Fibroblast of skin of back (primary cell): Measurements from ENCODE around the gene KCTD16.
A peak's percentile ranks its signal among the peaks of the same experiment; 100 is the strongest.

Experiments
- DNase-seq: peaks from one replicate; pipeline ENCODE4 v3.0.0-alpha.2; 2013

KCTD16 gene

GRCh38 chr5:144336191-144336961 is 165.7 kb downstream of the KCTD16 start:
- no peak for DNase-seq

GRCh38 chr5:144352330-144352729 is 181.7 kb downstream of the KCTD16 start:
- no peak for DNase-seq

- no peak for DNase-seq
These were observed 182.2 kb downstream of the KCTD16 start for GRCh38 chr5:144352732-144353317.

GRCh38 chr5:144356489-144356888 is 185.8 kb downstream of the KCTD16 start:
- DNase-seq: no peak

DNA sequence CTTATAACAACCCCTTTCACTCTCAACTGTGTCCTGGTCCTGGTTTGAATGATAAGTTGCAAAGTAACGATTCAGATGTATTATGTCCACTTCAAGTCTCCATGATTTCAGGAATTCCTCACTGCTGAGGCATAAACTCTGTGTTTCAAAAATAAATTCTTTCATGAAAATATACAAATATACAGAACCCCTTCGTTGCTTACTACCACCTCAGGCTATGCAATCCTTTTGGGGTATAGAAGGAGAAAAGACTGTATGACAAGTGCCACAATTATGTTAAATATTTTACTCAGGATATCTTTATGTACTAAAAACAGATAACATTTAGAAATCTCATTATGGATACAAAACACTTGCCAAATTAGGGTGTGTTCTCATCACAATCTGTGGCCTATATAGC is 190.7 kb downstream of the KCTD16 start:
- peak; percentile 9 for DNase-seq

GRCh38 chr5:144365885-144366284 is 195.2 kb downstream of the KCTD16 start:
- DNase-seq: no peak

DNA sequence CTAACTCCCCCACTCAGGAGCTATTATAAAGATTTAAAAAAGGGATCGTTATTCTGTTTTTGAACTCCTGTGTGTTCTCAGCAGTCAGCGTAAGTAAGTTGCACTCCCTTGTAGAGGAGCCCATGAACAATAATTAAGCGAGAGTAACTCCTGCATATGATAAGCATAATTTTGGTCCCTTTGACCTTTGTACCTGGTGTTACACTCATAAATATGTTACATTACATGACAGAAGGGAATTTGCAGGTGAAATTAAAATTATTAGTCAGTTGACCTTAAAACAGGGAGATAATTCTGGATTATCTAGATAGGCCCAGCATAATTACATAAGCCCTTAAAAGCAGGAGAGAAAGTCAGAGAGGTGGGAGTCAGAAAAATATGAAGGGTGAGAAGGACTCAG is 197.3 kb downstream of the KCTD16 start:
- no peak for DNase-seq

- no peak for DNase-seq
These were observed 197.9 kb downstream of the KCTD16 start for GRCh38 chr5:144368556-144368955.

GRCh38 chr5:144369006-144369405 is 198.3 kb downstream of the KCTD16 start:
- no peak for DNase-seq

GRCh38 chr5:144370273-144370672 is 199.6 kb downstream of the KCTD16 start:
- no peak for DNase-seq

- DNase-seq: no peak
These were observed 204.0 kb downstream of the KCTD16 start for GRCh38 chr5:144374637-144375036.

GRCh38 chr5:144377207-144377606 is 206.5 kb downstream of the KCTD16 start:
- DNase-seq: no peak

GRCh38 chr5:144378681-144379080 is 208.0 kb downstream of the KCTD16 start:
- DNase-seq: no peak

- DNase-seq: no peak
These were observed 214.9 kb downstream of the KCTD16 start for GRCh38 chr5:144385597-144385996.

DNA sequence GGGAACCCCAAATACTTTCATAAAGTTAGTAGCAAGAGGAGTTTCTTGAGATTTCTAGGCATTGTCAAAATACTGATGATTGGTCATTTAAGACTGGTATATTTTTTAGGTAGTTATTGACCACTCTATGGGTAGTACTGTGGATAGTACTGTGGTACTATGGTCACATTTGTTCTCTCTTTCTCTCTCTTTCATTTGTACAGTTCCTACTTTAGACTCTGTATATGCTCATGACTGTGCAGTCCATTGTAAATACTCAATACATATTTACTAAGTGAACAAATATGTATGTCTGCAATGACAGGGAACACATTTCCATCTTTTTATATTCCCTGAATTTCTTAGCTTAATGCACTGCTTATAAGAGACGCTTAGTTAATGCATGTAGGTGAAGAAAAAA is 215.6 kb downstream of the KCTD16 start:
- no peak for DNase-seq

DNA sequence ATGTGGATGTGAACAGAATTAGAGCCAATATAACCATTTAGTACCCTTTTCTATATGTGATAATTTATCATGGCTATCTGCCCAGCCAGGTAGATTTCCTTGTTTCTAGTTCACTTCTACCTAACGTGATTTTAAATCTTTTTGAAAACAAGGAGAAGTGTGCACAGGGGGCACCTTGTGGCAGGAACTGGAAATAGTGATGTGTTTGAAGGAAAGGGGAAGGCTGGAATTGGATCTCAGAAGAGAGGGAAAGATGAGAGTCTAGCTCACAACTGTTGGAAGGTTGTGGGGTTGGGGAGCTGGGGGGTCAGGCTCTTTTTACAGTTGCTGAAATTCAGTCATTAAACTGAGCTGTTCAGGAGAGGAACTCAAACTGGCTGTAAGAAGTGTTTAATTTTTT is 219.5 kb downstream of the KCTD16 start:
- DNase-seq: no peak

DNA sequence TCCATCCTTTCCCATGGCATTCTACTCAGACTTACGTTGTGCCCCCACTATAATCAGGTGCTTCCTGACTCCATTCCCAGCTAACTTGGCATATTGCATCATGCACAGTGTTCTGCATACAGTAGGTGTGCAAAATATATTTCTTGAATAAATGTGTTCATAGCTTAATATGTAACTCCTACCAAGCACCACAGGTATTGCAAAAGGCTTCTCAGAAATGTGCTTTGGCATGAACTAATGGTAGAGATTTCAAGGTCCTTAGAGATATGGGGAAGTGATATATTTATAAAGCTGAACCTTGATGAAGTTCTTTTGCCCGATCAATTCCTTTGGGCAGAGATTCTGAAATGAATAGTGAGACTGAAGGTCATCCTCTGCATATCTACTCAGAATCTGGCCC is 220.4 kb downstream of the KCTD16 start:
- no peak for DNase-seq

DNA sequence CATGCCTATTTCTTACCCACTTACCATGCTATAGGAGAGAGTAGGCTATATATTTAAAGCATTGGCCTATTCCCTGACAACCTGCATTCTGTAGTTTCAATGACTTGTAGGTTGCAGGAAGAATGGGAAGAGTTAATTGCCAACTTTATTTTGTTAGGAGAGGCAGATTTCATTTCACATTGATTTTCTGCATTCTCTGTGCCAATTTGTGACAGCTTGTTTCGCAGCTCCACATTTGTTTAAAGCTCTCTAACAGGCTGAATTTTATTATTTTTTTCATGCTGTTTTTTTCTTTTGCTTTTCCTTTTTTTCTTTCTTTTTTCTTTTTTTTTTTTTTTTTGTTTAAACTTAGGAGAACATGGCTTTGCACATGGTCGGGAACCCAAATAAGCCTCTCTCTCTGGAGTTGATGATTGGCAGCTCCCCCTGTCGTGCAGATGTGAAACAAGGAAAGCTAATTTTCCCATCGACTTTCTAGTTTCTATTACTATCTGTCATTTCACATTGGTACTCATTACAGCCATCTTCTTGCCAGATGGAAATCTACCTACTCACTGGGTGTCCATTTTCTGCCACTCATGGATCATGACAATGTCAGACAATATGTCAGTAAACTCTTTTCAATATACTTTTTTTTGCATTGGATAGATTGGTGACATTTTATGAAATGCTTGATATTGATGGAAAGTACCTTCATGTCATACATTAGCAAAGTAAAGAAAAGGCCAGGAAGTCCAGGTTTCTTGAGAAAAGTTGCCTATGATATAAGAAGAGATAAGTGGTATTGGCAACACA is 223.2 kb downstream of the KCTD16 start:
- no peak for DNase-seq

GRCh38 chr5:144395704-144396103 is 225.0 kb downstream of the KCTD16 start:
- no peak for DNase-seq

DNA sequence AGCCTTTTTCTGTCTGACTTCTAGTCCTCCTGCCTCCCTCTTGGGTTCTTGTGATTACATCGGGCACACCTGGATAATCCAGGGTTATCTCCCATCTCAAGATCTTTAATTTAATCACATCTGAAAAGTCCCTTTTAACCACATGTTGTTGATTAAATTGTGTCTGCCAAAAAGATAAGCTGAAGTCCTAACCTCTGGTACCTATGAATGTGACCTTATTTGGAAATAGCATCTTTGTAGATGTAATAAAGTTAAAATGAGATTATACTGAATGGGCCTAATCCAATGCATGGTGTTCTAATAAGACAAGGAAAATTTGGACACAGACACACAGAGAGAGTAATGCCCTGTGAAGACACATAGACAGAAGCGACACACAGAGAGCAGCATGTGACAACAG is 232.4 kb downstream of the KCTD16 start:
- DNase-seq: no peak

DNA sequence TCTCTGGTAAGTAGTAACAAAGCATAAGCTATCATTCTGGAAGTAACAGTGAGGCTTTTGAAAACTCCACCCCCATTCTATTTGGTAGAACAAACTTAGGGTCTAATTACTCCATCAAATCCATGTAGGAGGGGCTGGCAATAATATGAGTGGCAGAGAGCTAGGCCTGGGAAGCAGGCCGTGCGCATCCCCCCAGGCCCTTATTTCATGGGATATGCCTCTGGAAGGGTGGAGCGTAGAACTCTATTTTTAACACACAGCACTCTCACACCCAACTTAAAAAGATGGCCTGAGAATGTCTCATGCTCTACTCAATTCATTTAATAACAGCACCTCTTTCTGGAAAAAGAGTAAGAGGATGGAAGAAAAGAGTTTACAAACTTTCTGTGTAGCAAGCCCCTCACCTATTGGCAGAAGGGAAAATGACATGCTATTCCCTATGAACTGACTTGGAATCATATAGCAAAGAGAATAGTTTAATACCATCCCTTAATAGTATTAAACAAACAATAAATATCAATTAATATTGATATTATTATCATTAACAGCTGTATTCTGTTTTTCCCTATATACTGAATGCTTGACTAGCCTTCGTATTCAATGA is 233.2 kb downstream of the KCTD16 start:
- no peak for DNase-seq

GRCh38 chr5:144404672-144405071 is 234.0 kb downstream of the KCTD16 start:
- no peak for DNase-seq

DNA sequence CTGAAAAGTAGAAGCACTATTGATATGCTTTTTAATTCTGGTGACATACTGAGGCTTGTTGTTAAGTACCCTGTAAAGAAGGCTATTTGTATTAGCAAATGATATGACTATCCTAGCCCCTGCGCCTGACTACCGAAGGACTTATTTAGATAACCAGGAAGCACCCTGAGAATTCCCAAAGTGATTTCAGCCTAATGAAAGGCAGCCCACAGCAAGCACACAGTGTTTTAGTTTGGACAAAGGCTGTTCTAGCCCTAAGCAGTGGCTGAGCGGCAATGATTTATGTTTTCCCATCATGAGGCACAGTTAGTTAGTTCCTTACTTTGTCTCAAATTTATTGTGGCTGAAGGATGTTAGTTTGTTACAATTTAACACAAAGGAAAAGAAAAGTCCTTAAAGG is 235.3 kb downstream of the KCTD16 start:
- DNase-seq: no peak
